Measurements from ENCODE around the gene CMSS1.

Gene CMSS1

GRCh38 chr3:100030914-100031425, 213.3 kb downstream of the CMSS1 start:
- Histone ChIP-seq H3K4me3 (ENCODE audit: low read depth, low read length) (no peak overlapping the region), H3K4me1 (ENCODE audit: control insufficient read depth, insufficient read depth, low read length) (no peaks in the 10 kb centered on the region), H3K36me3 (ENCODE audit: control insufficient read depth in 2 of 2, insufficient read depth in 1 of 2, low read length in 2 of 2) (no peaks in the 10 kb centered on the region), H3K9me3 (ENCODE audit: control insufficient read depth, insufficient read depth, low read depth, low read length) (no peaks in the 10 kb centered on the region), H3K27ac (ENCODE audit: extremely low read depth, low read depth, low read length) (no peak overlapping the region)
- ChIA-PET CTCF (interaction anchor here (0.7 kb wide), 1 partner anchor 66 kb away, joined by 5 read pairs; no protein-coding TSS in a partner anchor), POLR2A (no interaction called here)
- TF ChIP-seq TSHZ1 (tag by site-specific recombination; IDR thresholded peaks at IDR 0.05; ENCODE audit: borderline replicate concordance) (no peak), ZNF214 (tag by site-specific recombination; IDR thresholded peaks at IDR 0.05; ENCODE audit: borderline replicate concordance) (no peak), ZEB2 (tag by site-specific recombination; IDR thresholded peaks at IDR 0.05) (no peak), ZNF600 (tag by site-specific recombination; IDR thresholded peaks at IDR 0.05) (no peak), ZNF10 (tag by site-specific recombination; IDR thresholded peaks at IDR 0.05) (no peak)

GRCh38 chr3:100032243-100032642, 214.6 kb downstream of the CMSS1 start:
- TF ChIP-seq BCL11B (tag by site-specific recombination; IDR thresholded peaks at IDR 0.05; ENCODE audit: low read depth) (no peak), ZBTB20 (tag by site-specific recombination; IDR thresholded peaks at IDR 0.05) (no peak), ZBTB7A (tag by site-specific recombination; IDR thresholded peaks at IDR 0.05; ENCODE audit: low read depth) (no peak), ZNF549 (tag by site-specific recombination; IDR thresholded peaks at IDR 0.05) (no peak), BCL6B (tag by site-specific recombination; IDR thresholded peaks at IDR 0.05) (no peak), ZNF37A (tag by site-specific recombination; IDR thresholded peaks at IDR 0.05) (no peak)
- TF ChIP-seq, protein P1, sequence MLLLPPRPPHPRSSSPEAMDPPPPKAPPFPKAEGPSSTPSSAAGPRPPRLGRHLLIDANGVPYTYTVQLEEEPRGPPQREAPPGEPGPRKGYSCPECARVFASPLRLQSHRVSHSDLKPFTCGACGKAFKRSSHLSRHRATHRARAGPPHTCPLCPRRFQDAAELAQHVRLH (tag by site-specific recombination; IDR thresholded peaks at IDR 0.05) = no peak
- TF ChIP-seq, protein P2, sequence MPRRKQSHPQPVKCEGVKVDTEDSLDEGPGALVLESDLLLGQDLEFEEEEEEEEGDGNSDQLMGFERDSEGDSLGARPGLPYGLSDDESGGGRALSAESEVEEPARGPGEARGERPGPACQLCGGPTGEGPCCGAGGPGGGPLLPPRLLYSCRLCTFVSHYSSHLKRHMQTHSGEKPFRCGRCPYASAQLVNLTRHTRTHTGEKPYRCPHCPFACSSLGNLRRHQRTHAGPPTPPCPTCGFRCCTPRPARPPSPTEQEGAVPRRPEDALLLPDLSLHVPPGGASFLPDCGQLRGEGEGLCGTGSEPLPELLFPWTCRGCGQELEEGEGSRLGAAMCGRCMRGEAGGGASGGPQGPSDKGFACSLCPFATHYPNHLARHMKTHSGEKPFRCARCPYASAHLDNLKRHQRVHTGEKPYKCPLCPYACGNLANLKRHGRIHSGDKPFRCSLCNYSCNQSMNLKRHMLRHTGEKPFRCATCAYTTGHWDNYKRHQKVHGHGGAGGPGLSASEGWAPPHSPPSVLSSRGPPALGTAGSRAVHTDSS (tag by site-specific recombination; IDR thresholded peaks at IDR 0.05) = no peak
- TF ChIP-seq, protein P3, sequence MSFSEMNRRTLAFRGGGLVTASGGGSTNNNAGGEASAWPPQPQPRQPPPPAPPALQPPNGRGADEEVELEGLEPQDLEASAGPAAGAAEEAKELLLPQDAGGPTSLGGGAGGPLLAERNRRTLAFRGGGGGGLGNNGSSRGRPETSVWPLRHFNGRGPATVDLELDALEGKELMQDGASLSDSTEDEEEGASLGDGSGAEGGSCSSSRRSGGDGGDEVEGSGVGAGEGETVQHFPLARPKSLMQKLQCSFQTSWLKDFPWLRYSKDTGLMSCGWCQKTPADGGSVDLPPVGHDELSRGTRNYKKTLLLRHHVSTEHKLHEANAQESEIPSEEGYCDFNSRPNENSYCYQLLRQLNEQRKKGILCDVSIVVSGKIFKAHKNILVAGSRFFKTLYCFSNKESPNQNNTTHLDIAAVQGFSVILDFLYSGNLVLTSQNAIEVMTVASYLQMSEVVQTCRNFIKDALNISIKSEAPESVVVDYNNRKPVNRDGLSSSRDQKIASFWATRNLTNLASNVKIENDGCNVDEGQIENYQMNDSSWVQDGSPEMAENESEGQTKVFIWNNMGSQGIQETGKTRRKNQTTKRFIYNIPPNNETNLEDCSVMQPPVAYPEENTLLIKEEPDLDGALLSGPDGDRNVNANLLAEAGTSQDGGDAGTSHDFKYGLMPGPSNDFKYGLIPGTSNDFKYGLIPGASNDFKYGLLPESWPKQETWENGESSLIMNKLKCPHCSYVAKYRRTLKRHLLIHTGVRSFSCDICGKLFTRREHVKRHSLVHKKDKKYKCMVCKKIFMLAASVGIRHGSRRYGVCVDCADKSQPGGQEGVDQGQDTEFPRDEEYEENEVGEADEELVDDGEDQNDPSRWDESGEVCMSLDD (tag by site-specific recombination; IDR thresholded peaks at IDR 0.05) = no peak

More at GRCh38 chr3:100032243-100032642, 214.6 kb downstream of the CMSS1 start:
- Histone ChIP-seq H3K4me3 (ENCODE audit: low read depth, low read length) (no peak overlapping the region), H3K36me3 (ENCODE audit: control insufficient read depth in 2 of 2, insufficient read depth in 1 of 2, low read length in 2 of 2) (no peaks in the 10 kb centered on the region), H3K9me3 (ENCODE audit: control insufficient read depth, insufficient read depth, low read depth, low read length) (no peaks in the 10 kb centered on the region), H3K27ac (ENCODE audit: extremely low read depth, low read depth, low read length) (no peak overlapping the region), H3K4me1 (ENCODE audit: control insufficient read depth, insufficient read depth, low read length) (no peaks in the 10 kb centered on the region)
- ChIA-PET CTCF (no interaction called here), POLR2A (no interaction called here)
